ENCODE results near the gene SORL1-AS1.

Gene SORL1-AS1

DNA sequence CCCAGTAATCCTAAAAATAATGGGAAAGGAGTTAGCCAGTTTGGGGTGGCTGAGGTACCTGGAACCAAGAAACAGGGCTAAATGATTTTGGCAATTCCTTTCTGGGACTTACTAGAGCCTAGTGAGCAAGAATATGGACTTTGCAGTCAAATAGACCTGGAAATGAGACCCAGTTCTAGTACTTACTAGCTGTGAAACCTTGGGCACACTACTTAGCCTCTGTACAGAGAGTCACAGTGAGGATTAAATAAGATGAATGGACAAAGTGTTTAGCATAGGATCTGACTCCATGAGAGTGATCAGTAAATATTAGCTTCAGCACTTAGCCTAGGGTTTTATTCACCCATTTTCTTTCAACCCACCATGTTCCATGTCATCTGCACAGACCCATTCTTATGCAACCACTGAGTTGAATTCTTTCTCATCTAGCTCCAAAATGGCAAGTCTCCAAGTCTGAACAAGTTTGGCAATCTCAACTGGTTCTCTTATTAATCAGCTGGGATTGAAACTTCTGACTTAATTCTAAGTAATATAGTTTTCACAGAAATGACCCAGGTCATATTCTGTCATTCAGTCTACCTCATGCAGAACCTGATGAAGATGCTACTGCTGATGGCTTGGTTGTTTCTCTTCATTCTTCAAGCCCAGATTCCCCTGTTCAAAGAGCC is 15.6 kb downstream of the SORL1-AS1 start:
- no peak overlapping the region for H3K9ac ChIP-seq (ENCODE audit: low read depth, low read length)
- no peaks in the 10 kb centered on the region for H3K36me3 ChIP-seq (ENCODE audit: control insufficient read depth, insufficient read depth, low read length)
- no peaks in the 10 kb centered on the region for H3K9me1 ChIP-seq (ENCODE audit: insufficient read depth, low read length)
- intact Hi-C loops (cut with micrococcal nuclease): no loop called here
- no peak overlapping the region for H4K91ac ChIP-seq (ENCODE audit: insufficient read depth, low read depth, low read length)
- H3K18ac ChIP-seq (ENCODE audit: low read depth, low read length): no peak overlapping the region
- POLR2A ChIA-PET (ENCODE audit: unreplicated experiment): no interaction called here
- in situ Hi-C loops (cut with MboI; ENCODE audit: low sequenced_read_pairs): no loop called here
- H2BK20ac ChIP-seq (ENCODE audit: low read depth, low read length): no peak overlapping the region
- H4K20me1 ChIP-seq (ENCODE audit: insufficient read depth, low read length): no peaks in the 10 kb centered on the region
- no peak overlapping the region for H3K56ac ChIP-seq (ENCODE audit: extremely low read depth, insufficient read depth, low read length)
- H3K14ac ChIP-seq (replicated peaks; ENCODE audit: low read depth, low read length): no peak overlapping the region
- H3K27ac ChIP-seq (ENCODE audit: insufficient read depth, low read length): no peak overlapping the region
- H3K9me3 ChIP-seq (ENCODE audit: control insufficient read depth, insufficient read depth, low read length): no peaks in the 10 kb centered on the region
- dilution Hi-C loops (cut with HindIII; ENCODE audit: low sequenced_read_pairs, unreplicated experiment): no loop called here
- H2AK9ac ChIP-seq (replicated peaks; ENCODE audit: low read depth, low read length, poor library complexity): no peak overlapping the region
- ATAC-seq (ENCODE audit: low read depth) (no peak), DNase-seq (peak; percentile 12)
- BruUV-seq (replicated peaks): no TSS peak
- CTCF ChIA-PET: no interaction called here
- no peak overlapping the region for H2AK5ac ChIP-seq (ENCODE audit: low read depth, low read length)
- H3K4me3 ChIP-seq (ENCODE audit: insufficient read depth, low read depth, low read length): no peak overlapping the region
- H2BK15ac ChIP-seq (ENCODE audit: low read depth, low read length): no peak overlapping the region
- H3K4ac ChIP-seq (ENCODE audit: low read depth, low read length): no peak overlapping the region
- no peak overlapping the region for H3K23ac ChIP-seq (ENCODE audit: low read depth, low read length)
- no peak overlapping the region for H2BK120ac ChIP-seq (ENCODE audit: low read depth, low read length)
- H4K5ac ChIP-seq (ENCODE audit: low read depth, low read length): no peak overlapping the region
- no peak overlapping the region for H3K4me2 ChIP-seq (ENCODE audit: low read depth, low read length)
- TF ChIP-seq RFX5 (IDR thresholded peaks at IDR 0.05; ENCODE audit: low read depth, low read length) (no peak), POLR2A (IDR thresholded peaks at IDR 0.05; ENCODE audit: low read depth, low read length) (no peak), NFE2L2 (IDR thresholded peaks at IDR 0.05; ENCODE audit: low read depth, low read length) (no peak), RCOR1 (IDR thresholded peaks at IDR 0.05; ENCODE audit: insufficient replicate concordance, low read length) (no peak), MAZ (IDR thresholded peaks at IDR 0.05; ENCODE audit: borderline replicate concordance, low read depth, low read length) (no peak), CTCF (conservative IDR thresholded peaks at IDR 0.05; ENCODE audit: low read depth, low read length) (no peak), MXI1 (IDR thresholded peaks at IDR 0.05; ENCODE audit: borderline replicate concordance, low read depth, low read length) (no peak), BHLHE40 (IDR thresholded peaks at IDR 0.05; ENCODE audit: low read depth, low read length) (no peak), CEBPB (IDR thresholded peaks at IDR 0.05; ENCODE audit: low read depth, low read length) (no peak), USF2 (IDR thresholded peaks at IDR 0.05; ENCODE audit: low read depth, low read length) (no peak), CHD1 (IDR thresholded peaks at IDR 0.05; ENCODE audit: low read depth, low read length) (no peak), SMC3 (IDR thresholded peaks at IDR 0.05; ENCODE audit: low read depth, low read length) (no peak), FOS (IDR thresholded peaks at IDR 0.05; ENCODE audit: low read depth, low read length) (no peak), MAFK (IDR thresholded peaks at IDR 0.05; ENCODE audit: low read depth, low read length) (no peak), RAD21 (IDR thresholded peaks at IDR 0.05; ENCODE audit: low read length) (no peak)
- TF ChIP-seq, protein P1, sequence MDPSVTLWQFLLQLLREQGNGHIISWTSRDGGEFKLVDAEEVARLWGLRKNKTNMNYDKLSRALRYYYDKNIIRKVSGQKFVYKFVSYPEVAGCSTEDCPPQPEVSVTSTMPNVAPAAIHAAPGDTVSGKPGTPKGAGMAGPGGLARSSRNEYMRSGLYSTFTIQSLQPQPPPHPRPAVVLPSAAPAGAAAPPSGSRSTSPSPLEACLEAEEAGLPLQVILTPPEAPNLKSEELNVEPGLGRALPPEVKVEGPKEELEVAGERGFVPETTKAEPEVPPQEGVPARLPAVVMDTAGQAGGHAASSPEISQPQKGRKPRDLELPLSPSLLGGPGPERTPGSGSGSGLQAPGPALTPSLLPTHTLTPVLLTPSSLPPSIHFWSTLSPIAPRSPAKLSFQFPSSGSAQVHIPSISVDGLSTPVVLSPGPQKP (IDR thresholded peaks at IDR 0.05; ENCODE audit: borderline replicate concordance, low read depth, low read length): no peak
- no peaks in the 10 kb centered on the region for H3K4me1 ChIP-seq (ENCODE audit: control insufficient read depth, insufficient read depth, low read length)
- no peak overlapping the region for H2AFZ ChIP-seq (replicated peaks; ENCODE audit: low read length, poor library complexity)
- H3K79me1 ChIP-seq (ENCODE audit: low read depth in 1 of 2, low read length in 2 of 2): no peaks in the 10 kb centered on the region
- no peak overlapping the region for H4K8ac ChIP-seq (ENCODE audit: low read depth in 2 of 2, low read length in 2 of 2)
- H2BK5ac ChIP-seq (ENCODE audit: low read depth, low read length, poor library complexity, severe bottlenecking): no peak overlapping the region
- H3K27me3 ChIP-seq (ENCODE audit: control insufficient read depth, insufficient read depth, low read length): peaks cover 24% of the 10 kb centered on the region

All from IMR-90 (cell line).